Vagina (tissue), 2 donors: ENCODE data around the gene SOHLH1.

Experiments
- CTCF ChIP-seq, 3 experiments: fragments of 450-650 bp in 2 of 3; fragments of 200-600 bp in 1 of 3; sonication (generic) in 1 of 3; IDR thresholded peaks; one replicate each; pipeline ENCODE4 v1.5.1; 2017 to 2019; ENCODE audit warnings: antibody characterized with exemption in 3 of 3, mild to moderate bottlenecking in 2 of 3, moderate library complexity in 2 of 3
- POLR2AphosphoS5 ChIP-seq, 2 donors: sonication (generic); formaldehyde crosslinking; IDR thresholded peaks; one replicate each; pipeline ENCODE4 v1.9.0; 2017; ENCODE audit warnings: antibody characterized with exemption in 2 of 2, mild to moderate bottlenecking in 2 of 2, low read depth in 1 of 2; ENCODE audit not compliant: insufficient read depth in 1 of 2

- TF ChIP-seq CTCF (IDR thresholded peaks at IDR 0.05): no peak
- no peak for TF ChIP-seq POLR2AphosphoS5 (IDR thresholded peaks at IDR 0.05; ENCODE audit: insufficient read depth in 1 of 2, low read depth in 1 of 2)
Observed at GRCh38 chr9:135693265-135693664, 6.0 kb downstream of the SOHLH1 start.
